Measurements from ENCODE around the gene PEBP1. TPM values are rescaled to one million over a fixed set of nuclear protein-coding genes. Genes with fewer than 3 reads are reported as not detected.

The PEBP1 gene
- total and polyA plus RNA-seq, 10 of the 15 experiments (the other 5 are each of a cell fraction or from before 2014, with no cell fraction given) = 79.4 to 415 (median 206) TPM

DNA sequence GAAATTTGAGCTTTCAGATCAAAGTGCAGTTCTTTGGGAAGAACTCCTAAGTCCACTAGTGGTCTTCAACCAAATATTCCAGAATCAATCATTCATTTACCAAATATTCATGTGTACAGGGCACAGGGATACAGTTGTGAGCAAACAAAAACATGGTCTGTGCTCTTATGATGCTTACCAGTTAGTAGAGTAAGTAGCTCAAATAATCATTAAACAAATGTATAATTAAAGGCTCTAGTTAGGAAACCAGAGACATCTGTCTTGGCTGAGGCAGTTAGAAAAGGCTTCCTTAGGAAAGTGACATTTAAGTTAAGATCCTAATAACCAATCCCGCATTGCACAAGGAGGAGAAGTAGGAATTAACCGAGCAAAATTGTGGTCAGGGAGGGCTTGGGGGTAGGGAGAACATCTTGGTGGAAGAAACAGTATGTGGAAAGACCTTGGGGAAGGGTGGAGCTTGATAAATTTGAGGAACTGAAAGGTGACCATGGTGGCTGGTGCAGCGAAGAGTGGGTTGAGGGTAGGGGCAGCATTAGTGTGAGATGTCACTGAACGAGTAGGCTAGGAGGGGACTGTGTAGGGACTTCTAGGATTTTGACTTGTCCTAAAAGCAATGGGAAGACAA, 40.0 kb downstream of the PEBP1 start (continued):
- TF ChIP-seq ATF3 (IDR thresholded peaks at IDR 0.05; ENCODE audit: borderline replicate concordance, extremely low read depth, low read depth, low read length) (no peak), ZNF207 (IDR thresholded peaks at IDR 0.05; ENCODE audit: borderline replicate concordance) (no peak), HDAC2 (IDR thresholded peaks at IDR 0.05) (no peak), BRCA1 (IDR thresholded peaks at IDR 0.05; ENCODE audit: low read depth, low read length) (no peak), SMAD1 (IDR thresholded peaks at IDR 0.05; ENCODE audit: low read depth, partially characterized antibody) (no peak), PAX8 (IDR thresholded peaks at IDR 0.05) (no peak), SUZ12 (IDR thresholded peaks at IDR 0.05; ENCODE audit: unreplicated experiment) (no peak), YBX1 (IDR thresholded peaks at IDR 0.05) (no peak), CEBPZ (IDR thresholded peaks at IDR 0.05; ENCODE audit: low read depth, low read length) (no peak), SMC3 (IDR thresholded peaks at IDR 0.05; ENCODE audit: borderline replicate concordance, low read length) (no peak), SUPT20H (IDR thresholded peaks at IDR 0.05; ENCODE audit: borderline replicate concordance, control insufficient read depth, low read depth, low read length) (no peak), RB1 (IDR thresholded peaks at IDR 0.05; ENCODE audit: borderline replicate concordance) (no peak), SP1 (IDR thresholded peaks at IDR 0.05; ENCODE audit: low read depth, low read length) (no peak), MEF2B (IDR thresholded peaks at IDR 0.05; ENCODE audit: partially characterized antibody, poor library complexity, severe bottlenecking) (no peak), NBN (IDR thresholded peaks at IDR 0.05) (0 out of 2 replicates have a peak, but pooled peaks have one; percentile 46), RCOR1 (conservative IDR thresholded peaks at IDR 0.05; ENCODE audit: low read depth, low read length) (no peak), CHD1 (IDR thresholded peaks at IDR 0.05; ENCODE audit: low read depth, low read length) (no peak), TCF7 (IDR thresholded peaks at IDR 0.05; ENCODE audit: borderline replicate concordance) (no peak), KLF5 (IDR thresholded peaks at IDR 0.05; ENCODE audit: partially characterized antibody) (no peak), MYB (IDR thresholded peaks at IDR 0.05; ENCODE audit: borderline replicate concordance, low read depth, low read length) (no peak), EED (IDR thresholded peaks at IDR 0.05; ENCODE audit: low read depth) (peak; percentile 50; the same call in 1 of the 2 replicates), POLR2AphosphoS2 (IDR thresholded peaks at IDR 0.05; ENCODE audit: low read depth, low read length) (no peak)
- TF ChIP-seq, protein P1, sequence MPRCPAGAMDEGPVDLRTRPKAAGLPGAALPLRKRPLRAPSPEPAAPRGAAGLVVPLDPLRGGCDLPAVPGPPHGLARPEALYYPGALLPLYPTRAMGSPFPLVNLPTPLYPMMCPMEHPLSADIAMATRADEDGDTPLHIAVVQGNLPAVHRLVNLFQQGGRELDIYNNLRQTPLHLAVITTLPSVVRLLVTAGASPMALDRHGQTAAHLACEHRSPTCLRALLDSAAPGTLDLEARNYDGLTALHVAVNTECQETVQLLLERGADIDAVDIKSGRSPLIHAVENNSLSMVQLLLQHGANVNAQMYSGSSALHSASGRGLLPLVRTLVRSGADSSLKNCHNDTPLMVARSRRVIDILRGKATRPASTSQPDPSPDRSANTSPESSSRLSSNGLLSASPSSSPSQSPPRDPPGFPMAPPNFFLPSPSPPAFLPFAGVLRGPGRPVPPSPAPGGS (IDR thresholded peaks at IDR 0.05; ENCODE audit: borderline replicate concordance, insufficient read depth, low read depth, low read length, poor library complexity, severe bottlenecking) = no peak
- TF ChIP-seq, protein P2, sequence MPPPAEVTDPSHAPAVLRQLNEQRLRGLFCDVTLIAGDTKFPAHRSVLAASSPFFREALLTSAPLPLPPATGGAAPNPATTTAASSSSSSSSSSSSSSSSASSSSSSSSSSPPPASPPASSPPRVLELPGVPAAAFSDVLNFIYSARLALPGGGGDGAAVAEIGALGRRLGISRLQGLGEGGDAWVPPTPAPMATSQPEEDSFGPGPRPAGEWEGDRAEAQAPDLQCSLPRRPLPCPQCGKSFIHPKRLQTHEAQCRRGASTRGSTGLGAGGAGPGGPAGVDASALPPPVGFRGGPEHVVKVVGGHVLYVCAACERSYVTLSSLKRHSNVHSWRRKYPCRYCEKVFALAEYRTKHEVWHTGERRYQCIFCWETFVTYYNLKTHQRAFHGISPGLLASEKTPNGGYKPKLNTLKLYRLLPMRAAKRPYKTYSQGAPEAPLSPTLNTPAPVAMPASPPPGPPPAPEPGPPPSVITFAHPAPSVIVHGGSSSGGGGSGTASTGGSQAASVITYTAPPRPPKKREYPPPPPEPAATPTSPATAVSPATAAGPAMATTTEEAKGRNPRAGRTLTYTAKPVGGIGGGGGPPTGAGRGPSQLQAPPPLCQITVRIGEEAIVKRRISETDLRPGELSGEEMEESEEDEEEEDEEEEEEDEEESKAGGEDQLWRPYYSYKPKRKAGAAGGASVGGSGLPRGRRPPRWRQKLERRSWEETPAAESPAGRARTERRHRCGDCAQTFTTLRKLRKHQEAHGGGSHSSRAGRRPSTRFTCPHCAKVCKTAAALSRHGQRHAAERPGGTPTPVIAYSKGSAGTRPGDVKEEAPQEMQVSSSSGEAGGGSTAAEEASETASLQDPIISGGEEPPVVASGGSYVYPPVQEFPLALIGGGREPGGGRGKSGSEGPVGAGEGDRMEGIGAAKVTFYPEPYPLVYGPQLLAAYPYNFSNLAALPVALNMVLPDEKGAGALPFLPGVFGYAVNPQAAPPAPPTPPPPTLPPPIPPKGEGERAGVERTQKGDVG (CRISPR knock-in tag; IDR thresholded peaks at IDR 0.05) = no peak

Measured in GM12878 (cell line).